GM13977 (cell line): ENCODE measurements around the gene GABRA4.

Experiments
- DNase-seq: peaks from one replicate; pipeline ENCODE4 v3.0.0; 2012; ENCODE audit warnings: low spot score
- CTCF ChIP-seq: IDR thresholded peaks from 2 replicates; pipeline ENCODE4 v1.5.1; 2012; ENCODE audit warnings: mild to moderate bottlenecking, control low read depth; ENCODE audit not compliant: insufficient read depth; ENCODE audit errors: extremely low read depth, missing control alignments
- in situ Hi-C: fragments of 300-500 bp; cut with MboI; formaldehyde crosslinking; loops from one replicate; pipeline ENCODE4 v1.12.0; 2022; ENCODE audit warnings: low sequenced_read_pairs, low pct_unique_long_range_greater_than_20kb, mixed read lengths, inconsistent platforms; ENCODE audit not compliant: unreplicated experiment

GABRA4 gene

DNA sequence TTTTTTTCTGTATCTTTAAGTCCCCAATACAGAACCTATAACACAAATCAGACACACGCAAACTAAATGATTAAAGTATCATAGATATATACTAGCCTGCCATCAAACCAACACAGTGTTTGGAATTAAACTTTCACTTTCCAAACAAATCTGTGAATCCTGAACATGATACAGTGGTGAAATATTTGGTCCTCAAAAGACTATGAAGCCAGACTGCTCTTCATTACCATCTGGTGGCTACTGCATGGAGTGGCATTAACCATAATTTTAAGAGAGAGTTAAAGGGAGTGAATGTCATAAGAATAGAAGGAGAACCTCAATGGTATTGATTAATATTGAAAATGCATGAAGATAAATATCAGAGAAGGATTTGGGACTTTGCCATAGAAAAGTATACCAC, 9.2 kb upstream of the GABRA4 start:
- in situ Hi-C loops, result no loop called here
- peak; percentile 32 for TF ChIP-seq CTCF
- no peak for DNase-seq

DNA sequence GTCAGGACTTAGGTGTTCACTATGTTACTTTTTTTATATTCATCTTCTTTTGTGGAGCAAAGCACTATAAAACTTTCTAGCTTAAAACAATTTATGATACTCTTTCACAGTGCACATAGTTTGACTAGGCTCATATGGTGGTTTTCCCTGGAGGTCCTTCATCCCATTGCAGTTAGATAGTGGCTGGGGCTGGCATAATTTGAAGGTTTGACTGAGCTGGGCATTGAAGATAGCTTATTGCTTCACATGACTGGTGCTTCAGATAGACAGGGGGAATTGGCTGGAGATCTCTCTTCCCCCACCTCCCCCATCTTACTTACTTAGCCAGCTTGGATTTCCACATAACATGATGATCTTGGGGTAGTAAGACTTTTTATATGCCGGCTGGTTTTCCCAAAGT, 7.0 kb upstream of the GABRA4 start:
- in situ Hi-C loops, result no loop called here
- TF ChIP-seq CTCF, result no peak
- no peak for DNase-seq

DNA sequence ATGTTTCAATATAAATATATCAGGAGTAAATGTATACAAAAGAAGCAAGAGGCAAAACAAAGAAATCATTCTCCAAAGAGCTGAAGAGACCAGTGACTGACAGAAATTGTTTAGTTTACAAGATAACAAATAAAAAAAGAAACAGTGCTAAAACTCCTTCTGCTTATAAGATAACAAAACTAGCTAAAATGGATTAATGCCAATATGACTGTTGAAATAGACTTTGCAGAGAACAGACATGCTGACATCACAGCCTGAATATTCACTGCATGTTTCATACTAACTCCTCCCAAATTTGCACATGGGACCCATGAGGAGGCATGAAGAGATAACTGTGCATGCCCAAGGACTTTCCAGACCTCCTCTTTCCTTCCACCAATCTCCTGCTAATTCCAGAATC, 6.2 kb upstream of the GABRA4 start:
- in situ Hi-C loops, result no loop called here
- no peak for DNase-seq
- TF ChIP-seq CTCF, result no peak

GRCh38 chr4:46994007-46994405, 625 bp upstream of the GABRA4 start:
- no peak for TF ChIP-seq CTCF
- in situ Hi-C loops, result no loop called here
- no peak for DNase-seq

- in situ Hi-C loops, result no loop called here
- DNase-seq, result no peak
- TF ChIP-seq CTCF, result no peak
These were observed 1.0 kb downstream of the GABRA4 start for GRCh38 chr4:46992338-46992737.

GRCh38 chr4:46986922-46987638, 6.3 kb downstream of the GABRA4 start:
- no peak for DNase-seq
- in situ Hi-C loops, result no loop called here
- no peak for TF ChIP-seq CTCF
